ENCODE measurements around the gene KCNMA1. TPM values are rescaled to one million over a fixed set of nuclear protein-coding genes. Genes with fewer than 3 reads are reported as not detected.
A peak's percentile ranks its signal among the peaks of the same experiment; 100 is the strongest.

Gene KCNMA1
- total RNA-seq, 1 donor: 77.8 TPM

DNA sequence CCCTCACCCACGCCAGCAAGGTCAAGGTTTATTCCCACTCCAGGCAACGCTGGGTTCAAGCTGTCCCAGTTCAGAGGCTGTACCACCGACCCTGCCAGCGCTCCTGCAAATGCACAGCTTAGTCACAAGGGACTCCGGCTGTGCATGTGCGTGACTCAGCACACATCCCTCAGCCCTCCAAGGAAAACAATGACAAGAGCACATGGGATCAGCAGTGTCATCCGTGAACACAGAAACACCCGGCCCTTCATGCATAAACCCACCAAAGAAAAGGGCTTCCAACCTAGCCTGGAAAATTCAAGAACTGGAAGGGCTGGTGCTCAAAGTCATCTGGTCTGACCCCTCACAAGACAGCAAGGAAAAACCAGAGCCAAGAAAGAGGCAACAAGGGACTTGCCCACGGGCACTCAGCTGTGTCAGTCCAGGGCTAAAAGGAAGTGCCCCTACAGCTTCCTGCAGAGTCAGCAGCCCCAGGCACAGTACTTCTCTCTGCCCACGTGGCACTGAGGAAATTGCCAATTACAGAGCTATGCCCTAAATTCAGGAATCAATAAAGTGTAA lies 106.1 kb downstream of the KCNMA1 start:
- peak; percentile 85 for DNase-seq (ENCODE audit: insufficient read length, low spot score, missing footprints)
- H3K4me3 ChIP-seq (ENCODE audit: insufficient read depth, low read length): peak overlapping the region; percentile 61
- H3K27me3 ChIP-seq (ENCODE audit: insufficient read depth, low read length): no peaks in the 10 kb centered on the region
- TF ChIP-seq, protein P1, sequence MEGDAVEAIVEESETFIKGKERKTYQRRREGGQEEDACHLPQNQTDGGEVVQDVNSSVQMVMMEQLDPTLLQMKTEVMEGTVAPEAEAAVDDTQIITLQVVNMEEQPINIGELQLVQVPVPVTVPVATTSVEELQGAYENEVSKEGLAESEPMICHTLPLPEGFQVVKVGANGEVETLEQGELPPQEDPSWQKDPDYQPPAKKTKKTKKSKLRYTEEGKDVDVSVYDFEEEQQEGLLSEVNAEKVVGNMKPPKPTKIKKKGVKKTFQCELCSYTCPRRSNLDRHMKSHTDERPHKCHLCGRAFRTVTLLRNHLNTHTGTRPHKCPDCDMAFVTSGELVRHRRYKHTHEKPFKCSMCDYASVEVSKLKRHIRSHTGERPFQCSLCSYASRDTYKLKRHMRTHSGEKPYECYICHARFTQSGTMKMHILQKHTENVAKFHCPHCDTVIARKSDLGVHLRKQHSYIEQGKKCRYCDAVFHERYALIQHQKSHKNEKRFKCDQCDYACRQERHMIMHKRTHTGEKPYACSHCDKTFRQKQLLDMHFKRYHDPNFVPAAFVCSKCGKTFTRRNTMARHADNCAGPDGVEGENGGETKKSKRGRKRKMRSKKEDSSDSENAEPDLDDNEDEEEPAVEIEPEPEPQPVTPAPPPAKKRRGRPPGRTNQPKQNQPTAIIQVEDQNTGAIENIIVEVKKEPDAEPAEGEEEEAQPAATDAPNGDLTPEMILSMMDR (IDR thresholded peaks at IDR 0.05; ENCODE audit: extremely low read depth, low read depth, low read length): no peak
- peak overlapping the region; percentile 20 for H2AFZ ChIP-seq (ENCODE audit: low read length)
- no peaks in the 10 kb centered on the region for H3K9me3 ChIP-seq (ENCODE audit: low read depth, low read length)
- H4K20me1 ChIP-seq (ENCODE audit: insufficient read depth, low read length): no peaks in the 10 kb centered on the region
- H3K4me1 ChIP-seq (ENCODE audit: insufficient read depth, low read length): peaks cover 50% of the 10 kb centered on the region
- H3K79me2 ChIP-seq (ENCODE audit: insufficient read depth, low read length): peaks cover 52% of the 10 kb centered on the region
- H3K36me3 ChIP-seq (ENCODE audit: insufficient read depth, low read length): no peaks in the 10 kb centered on the region
- H3K4me2 ChIP-seq (ENCODE audit: insufficient read depth, low read length): peak overlapping the region; percentile 84
- peak overlapping the region; percentile 99 for H3K27ac ChIP-seq (ENCODE audit: low read depth, low read length)

DNA sequence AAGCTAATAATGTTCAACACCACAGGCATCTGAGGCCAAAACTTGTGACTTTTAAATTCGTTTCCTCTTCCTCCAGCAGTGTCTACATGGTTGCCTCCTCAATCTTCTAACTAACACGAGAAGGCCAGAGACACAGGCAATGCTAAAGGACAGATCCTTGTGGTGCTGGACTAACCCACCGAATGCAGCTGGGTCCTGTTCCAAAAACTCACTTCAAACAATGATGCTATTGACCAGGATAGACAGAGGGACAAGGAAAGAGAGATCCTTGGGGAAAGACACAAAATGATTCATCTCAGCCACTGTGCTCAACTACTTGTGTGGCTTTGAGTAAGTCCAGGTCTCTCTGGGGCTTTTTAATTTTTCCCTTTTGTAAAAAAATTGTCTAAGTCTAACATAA lies 107.6 kb downstream of the KCNMA1 start:
- no peak for DNase-seq (ENCODE audit: insufficient read length, low spot score, missing footprints)
- no peak overlapping the region for H3K4me3 ChIP-seq (ENCODE audit: insufficient read depth, low read length)
- H3K27me3 ChIP-seq (ENCODE audit: insufficient read depth, low read length): no peaks in the 10 kb centered on the region
- no peak overlapping the region for H3K4me2 ChIP-seq (ENCODE audit: insufficient read depth, low read length)
- no peaks in the 10 kb centered on the region for H3K9me3 ChIP-seq (ENCODE audit: low read depth, low read length)
- H3K36me3 ChIP-seq (ENCODE audit: insufficient read depth, low read length): no peaks in the 10 kb centered on the region
- H3K27ac ChIP-seq (ENCODE audit: low read depth, low read length): no peak overlapping the region
- no peaks in the 10 kb centered on the region for H4K20me1 ChIP-seq (ENCODE audit: insufficient read depth, low read length)
- H3K79me2 ChIP-seq (ENCODE audit: insufficient read depth, low read length): peaks cover 53% of the 10 kb centered on the region
- TF ChIP-seq, protein P1 (IDR thresholded peaks at IDR 0.05; ENCODE audit: extremely low read depth, low read depth, low read length): no peak
- no peak overlapping the region for H2AFZ ChIP-seq (ENCODE audit: low read length)
- H3K4me1 ChIP-seq (ENCODE audit: insufficient read depth, low read length): peaks cover 53% of the 10 kb centered on the region

DNA sequence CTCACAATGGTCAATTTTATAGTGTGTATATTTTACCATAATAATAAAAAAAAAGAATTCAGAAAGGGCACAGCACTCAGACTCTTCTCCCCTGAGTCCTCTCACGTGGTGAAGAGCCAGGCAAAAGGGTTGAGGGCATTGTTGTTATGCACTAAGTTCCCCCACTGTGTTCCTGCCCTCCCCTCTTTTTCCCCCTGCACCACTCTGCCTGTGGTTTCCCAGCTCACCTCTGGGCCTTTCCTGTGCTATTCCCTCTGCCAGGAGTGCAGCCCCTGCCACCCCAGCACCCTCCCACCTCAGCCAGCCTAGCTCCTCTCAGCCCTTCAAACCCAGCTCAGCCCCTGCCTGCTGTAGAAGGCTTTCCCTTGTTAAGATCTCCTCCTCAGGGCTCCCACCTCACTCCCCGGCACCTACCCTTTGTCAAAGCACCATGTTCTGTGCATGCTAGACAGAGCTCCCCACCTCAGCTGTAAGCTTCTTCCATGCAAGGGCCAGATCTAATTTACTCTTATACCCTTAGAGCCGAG lies 108.5 kb downstream of the KCNMA1 start:
- DNase-seq (ENCODE audit: insufficient read length, low spot score, missing footprints): no peak
- H3K79me2 ChIP-seq (ENCODE audit: insufficient read depth, low read length): peaks cover 45% of the 10 kb centered on the region
- H3K4me1 ChIP-seq (ENCODE audit: insufficient read depth, low read length): peaks cover 62% of the 10 kb centered on the region
- no peaks in the 10 kb centered on the region for H4K20me1 ChIP-seq (ENCODE audit: insufficient read depth, low read length)
- H3K27me3 ChIP-seq (ENCODE audit: insufficient read depth, low read length): no peaks in the 10 kb centered on the region
- H3K9me3 ChIP-seq (ENCODE audit: low read depth, low read length): no peaks in the 10 kb centered on the region
- H2AFZ ChIP-seq (ENCODE audit: low read length): no peak overlapping the region
- no peaks in the 10 kb centered on the region for H3K36me3 ChIP-seq (ENCODE audit: insufficient read depth, low read length)
- H3K4me3 ChIP-seq (ENCODE audit: insufficient read depth, low read length): no peak overlapping the region
- TF ChIP-seq, protein P1 (IDR thresholded peaks at IDR 0.05; ENCODE audit: extremely low read depth, low read depth, low read length): no peak
- no peak overlapping the region for H3K4me2 ChIP-seq (ENCODE audit: insufficient read depth, low read length)
- H3K27ac ChIP-seq (ENCODE audit: low read depth, low read length): no peak overlapping the region

DNA sequence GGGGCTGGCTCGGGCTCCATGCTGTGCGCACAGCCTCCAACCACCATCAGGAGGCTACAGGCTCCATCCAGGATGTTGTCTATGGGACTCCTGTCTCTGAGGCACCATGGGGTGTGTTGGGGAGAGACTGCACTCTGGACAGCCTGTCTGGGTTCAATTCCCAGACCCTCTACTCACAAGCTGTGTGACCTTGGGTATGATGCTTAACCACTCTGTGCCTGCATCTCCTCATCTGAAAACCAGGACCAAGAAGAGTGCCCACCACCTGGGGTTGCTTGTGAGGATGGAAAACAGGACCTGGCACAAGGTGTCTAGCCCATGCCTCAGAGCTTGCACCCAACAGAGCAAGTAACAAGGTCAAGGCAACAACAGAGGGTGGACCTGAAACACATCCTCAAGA lies 109.8 kb downstream of the KCNMA1 start:
- H4K20me1 ChIP-seq (ENCODE audit: insufficient read depth, low read length): no peaks in the 10 kb centered on the region
- peaks cover 65% of the 10 kb centered on the region for H3K4me1 ChIP-seq (ENCODE audit: insufficient read depth, low read length)
- DNase-seq (ENCODE audit: insufficient read length, low spot score, missing footprints): no peak
- no peak overlapping the region for H2AFZ ChIP-seq (ENCODE audit: low read length)
- no peaks in the 10 kb centered on the region for H3K9me3 ChIP-seq (ENCODE audit: low read depth, low read length)
- no peaks in the 10 kb centered on the region for H3K36me3 ChIP-seq (ENCODE audit: insufficient read depth, low read length)
- no peak overlapping the region for H3K4me2 ChIP-seq (ENCODE audit: insufficient read depth, low read length)
- TF ChIP-seq, protein P1 (IDR thresholded peaks at IDR 0.05; ENCODE audit: extremely low read depth, low read depth, low read length): no peak
- H3K27me3 ChIP-seq (ENCODE audit: insufficient read depth, low read length): no peaks in the 10 kb centered on the region
- H3K79me2 ChIP-seq (ENCODE audit: insufficient read depth, low read length): peaks cover 36% of the 10 kb centered on the region
- H3K27ac ChIP-seq (ENCODE audit: low read depth, low read length): no peak overlapping the region
- no peak overlapping the region for H3K4me3 ChIP-seq (ENCODE audit: insufficient read depth, low read length)

Data from osteoblast (primary cell).